Activated CD4-positive, alpha-beta T cell treated with anti-CD3 and anti-CD28 coated beads, Interleukin-2, Interleukin-4, amounts not matched to agents 100 ng/mL and 50 ng/mL, durations not matched to agents 16 hours and 8 hours (primary cell): ENCODE data around the gene BFAR.
"Not testable (repeated sequence)": the region's sequence is repeated elsewhere in the genome, so short reads cannot be mapped to it uniquely, and the experiment has no call there.

Experiments used
- DNase-seq: peaks from one replicate; pipeline ENCODE4 v3.0.0-alpha.2; 2020; ENCODE audit warnings: low spot score

The BFAR gene

DNA sequence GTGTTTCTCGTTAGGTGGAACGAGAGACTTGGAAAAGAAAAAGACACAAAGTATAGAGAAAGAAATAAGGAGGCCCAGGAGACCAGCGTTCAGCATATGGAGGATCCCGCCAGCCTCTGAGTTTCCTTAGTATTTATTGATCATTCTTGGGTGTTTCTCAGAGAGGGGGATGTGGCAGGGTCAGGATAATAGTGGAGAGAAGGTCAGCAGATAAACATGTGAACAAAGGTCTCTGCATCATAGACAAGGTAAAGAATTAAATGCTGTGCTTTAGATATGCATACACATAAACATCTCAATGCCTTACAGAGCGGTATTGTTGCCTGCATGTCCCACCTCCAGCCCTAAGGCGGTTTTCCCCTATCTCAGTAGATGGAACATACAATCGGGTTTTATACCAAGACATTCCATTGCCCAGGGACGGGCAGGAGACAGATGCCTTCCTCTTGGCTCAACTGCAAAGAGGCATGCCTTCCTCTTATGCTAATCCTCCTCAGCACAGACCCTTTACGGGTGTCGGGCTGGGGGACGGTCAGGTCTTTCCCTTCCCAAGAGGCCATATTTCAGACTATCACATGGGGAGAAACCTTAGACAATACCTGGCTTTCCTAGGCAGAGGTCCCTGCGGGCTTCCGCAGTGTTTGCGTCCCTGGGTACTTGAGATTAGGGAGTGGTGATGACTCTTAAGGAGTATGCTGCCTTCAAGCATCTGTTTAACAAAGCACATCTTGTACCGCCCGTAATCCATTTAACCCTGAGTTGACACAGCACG is 3.6 kb downstream of the BFAR start:
- DNase-seq: not testable (repeated sequence)

DNA sequence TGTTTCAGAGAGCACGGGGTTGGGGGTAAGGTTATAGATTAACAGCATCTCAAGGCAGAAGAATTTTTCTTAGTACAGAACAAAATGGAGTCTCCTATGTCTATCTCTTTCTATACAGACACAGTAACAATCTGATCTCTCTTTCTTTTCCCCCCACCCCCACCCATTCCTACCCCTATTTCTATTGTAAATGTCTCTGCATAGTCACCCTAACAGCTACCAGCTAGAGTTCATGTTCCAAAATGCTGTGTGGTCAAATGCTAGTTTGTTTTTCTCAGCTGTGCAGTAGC is 4.1 kb downstream of the BFAR start:
- DNase-seq: not testable (repeated sequence)

DNA sequence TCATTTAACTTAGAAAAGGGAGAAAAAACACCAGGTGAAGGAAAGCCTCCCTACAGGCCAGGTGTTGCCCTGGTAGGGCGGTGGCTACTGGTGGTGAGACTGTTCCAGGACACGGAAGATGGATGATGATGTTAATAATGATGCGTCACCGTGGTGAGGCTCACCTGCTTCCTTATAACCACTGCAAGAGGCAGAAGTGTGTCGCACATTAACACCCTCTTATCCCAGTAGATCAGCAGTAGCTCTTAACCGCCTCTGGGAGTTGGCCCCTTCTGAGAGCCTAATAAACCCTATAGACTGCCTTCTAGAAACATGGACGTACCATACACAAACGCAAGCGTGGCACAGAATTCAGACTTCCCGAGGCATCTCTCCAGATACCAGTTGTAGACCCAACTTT is 7.8 kb downstream of the BFAR start:
- DNase-seq: no peak

DNA sequence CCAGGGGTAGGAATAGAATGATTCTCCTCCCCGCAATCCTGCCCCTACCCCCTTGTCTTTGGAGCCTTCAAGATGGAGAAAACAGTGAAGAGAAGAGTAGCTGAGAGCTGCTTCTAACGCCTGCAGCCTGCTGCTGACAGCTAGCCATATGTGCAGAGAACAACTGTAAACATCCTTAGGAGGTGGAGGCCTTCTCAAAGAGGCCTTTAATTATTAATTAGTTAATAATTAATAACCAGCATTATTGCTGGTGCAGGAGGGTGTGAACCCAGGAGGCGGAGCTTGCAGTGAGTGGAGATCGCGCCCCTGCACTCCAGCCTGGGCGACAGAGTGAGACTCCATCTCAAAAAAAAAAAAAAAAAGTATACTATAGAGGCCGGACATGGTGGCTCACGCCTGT is 8.5 kb downstream of the BFAR start:
- no peak for DNase-seq

DNA sequence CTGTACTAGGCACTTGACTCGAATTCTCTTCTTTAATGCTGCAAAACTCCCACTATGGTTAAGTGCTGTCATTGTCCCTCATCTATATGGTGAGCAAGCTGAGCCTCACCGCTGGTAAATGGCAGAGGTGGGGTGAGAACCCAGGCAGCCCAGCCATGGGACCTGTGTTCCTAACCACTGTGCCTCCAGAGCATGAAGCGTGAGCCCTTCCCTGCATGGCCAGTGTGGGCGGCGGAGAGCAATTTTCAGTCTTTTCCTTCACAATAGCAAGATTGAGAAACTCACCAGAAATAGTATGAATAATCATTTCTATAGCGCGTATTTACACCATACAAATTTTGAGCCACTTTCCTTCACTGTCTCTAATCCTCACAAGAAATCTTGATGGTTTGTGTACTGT is 9.2 kb downstream of the BFAR start:
- DNase-seq: no peak

DNA sequence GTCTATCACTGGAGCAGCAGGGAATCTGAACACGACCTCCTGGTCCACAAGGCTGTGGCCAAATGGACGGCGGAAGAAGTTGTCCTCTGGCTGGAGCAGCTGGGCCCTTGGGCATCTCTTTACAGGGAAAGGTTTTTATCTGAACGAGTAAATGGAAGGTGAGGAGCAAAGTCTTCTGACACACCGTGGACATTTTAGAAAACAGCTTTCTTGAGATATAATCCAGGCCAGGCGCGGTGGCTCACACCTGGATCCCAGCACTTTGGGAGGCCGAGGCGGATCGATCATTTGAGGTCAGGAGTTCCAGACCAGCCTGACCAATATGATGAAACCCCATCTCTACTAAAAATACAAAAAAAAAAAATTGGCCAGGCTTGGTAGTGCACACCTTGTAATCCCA is 17.1 kb downstream of the BFAR start:
- no peak for DNase-seq

DNA sequence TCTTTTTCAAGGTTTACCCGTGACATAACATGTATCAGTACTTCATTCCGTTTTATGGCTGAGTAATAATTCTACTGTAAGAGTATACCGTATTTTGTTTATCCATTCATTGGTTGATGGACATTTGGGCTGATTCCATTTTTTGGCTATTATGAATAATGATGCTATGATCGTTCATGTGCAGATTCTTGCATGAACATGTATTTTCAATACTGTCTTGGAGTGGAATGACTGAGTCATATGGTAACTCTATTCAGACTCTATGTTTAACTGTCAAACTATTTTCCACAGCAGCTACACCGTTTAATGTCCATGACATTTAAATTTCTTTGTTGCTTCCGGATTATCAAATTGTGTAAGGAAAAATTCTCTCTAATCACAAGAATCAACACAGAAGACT is 17.9 kb downstream of the BFAR start:
- no peak for DNase-seq

DNA sequence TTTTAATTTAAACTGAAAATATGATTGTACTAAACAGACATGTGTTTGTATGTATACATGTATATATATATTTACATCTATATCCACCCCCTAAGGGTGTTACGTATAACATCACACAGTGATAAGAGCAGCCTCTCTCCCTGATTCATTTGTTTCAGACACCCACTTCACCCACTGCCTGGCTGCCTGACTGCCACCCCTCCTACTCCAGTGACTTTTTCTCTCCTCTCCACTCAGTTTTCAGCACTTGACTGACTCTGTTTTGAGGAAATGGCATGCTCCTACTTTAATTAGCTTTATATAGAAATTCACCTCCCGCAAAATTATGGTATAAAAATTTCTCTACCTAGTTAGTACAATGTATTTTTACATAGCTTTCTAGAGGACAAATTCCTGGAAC is 20.0 kb downstream of the BFAR start:
- no peak for DNase-seq

DNA sequence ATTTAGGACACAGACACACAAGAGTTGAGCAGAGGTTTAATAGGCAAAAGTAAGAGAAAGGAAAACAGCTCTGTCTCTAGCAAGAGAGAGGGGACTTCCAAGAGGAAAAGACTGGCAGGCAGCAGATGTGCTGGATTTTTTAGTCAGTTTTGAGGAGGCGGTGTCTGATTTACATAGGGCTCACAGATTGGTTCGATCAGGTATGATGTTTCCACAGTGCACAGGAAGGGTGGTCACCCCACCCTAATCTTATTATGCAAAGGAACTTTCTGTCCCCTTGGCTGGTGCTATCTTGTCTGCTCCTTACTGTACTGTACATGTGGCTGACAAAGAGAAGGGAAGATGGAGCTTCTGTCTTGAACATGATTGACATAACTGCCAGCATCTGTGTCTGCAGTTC is 25.3 kb downstream of the BFAR start:
- DNase-seq: no peak

DNA sequence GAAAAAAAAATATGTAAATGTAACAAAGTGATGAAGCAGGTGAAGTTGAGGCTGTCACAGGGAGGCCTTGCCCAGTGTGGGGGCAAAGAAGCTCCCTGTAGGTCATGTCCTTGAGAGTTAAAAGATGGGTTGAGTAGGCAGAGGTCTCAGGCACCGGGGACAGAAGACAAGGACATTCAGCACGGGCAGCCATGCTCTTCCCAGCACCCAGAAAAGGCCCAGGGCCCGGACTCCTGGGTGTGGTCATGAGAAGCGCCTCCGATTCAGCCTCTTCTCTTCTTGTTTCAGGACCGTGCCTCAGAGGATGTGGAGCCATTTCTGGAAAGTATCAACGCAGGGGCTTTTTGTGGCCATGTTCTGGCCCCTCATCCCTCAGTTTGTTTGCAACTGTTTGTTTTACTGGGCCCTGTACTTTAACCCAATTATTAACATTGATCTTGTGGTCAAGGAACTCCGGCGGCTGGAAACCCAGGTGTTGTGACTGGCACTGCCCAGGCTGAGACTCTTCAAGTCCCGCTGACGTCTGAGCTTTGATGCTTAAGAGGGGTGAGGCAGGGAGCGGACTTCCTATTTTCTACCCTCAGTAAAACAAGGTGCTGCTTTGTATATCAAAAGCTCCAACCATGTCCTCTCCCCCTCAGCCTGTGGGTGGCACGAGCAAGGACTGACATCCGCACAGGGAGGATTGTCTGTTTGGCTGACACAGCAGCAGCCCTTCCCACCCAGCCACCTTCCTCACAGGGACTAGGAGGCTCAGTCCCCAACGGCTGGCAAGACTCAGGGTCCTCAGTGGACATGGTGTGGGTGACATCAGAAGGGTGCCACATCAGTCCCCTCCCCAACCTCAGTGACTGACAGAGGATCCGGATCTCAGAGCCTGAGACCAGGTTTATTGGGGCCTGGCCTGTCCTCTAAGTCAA is 34.9 kb downstream of the BFAR start:
- DNase-seq: no peak

DNA sequence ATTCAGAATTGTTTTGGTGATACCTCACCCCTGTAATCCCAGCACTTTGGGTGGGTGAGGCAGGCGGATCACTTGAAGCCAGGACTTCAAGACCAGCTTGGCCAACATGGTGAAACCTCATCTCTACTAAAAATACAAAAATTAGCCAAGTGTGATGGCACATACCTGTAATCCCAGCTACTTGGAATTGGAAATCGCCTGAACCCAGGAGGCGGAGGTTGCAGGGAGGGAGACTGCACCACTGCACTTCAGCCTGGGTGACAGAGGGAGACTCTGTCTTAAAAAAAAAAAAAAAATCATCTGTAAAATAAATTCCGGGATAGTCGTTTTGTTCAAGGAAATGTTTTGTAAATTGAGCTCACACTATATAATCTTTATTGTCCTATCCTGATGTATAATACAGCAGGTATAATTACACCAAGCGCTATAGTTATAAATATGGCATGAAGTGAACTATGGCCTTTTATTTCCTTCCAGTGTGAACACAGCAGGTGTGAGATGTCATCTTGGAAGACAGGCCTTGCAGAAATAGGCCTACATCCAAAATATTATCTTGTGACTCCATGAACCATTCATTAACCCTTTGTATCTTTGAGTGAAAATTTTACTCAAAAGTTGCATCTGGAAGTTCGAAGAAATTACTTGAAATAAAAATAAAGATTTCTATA is 35.9 kb downstream of the BFAR start:
- DNase-seq: no peak

DNA sequence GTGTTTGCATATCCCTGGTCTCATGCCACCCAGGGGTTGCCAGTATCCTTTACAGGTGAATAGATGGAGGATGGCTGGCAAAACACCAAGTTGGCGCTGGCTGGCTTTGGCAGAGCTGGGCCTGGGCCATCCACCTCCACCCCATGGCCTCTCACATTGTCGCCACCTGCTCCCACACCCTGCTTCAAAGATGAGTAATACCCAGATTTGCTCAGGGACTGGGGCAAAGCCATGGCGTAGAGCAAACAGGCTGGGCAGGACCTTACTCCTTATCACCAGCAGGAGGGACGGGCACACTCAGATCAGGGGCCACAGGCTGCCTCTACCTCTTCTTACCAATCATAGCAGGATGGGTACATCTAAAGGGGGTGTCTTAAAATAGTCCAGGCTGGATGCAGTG is 37.0 kb downstream of the BFAR start:
- DNase-seq: no peak

DNA sequence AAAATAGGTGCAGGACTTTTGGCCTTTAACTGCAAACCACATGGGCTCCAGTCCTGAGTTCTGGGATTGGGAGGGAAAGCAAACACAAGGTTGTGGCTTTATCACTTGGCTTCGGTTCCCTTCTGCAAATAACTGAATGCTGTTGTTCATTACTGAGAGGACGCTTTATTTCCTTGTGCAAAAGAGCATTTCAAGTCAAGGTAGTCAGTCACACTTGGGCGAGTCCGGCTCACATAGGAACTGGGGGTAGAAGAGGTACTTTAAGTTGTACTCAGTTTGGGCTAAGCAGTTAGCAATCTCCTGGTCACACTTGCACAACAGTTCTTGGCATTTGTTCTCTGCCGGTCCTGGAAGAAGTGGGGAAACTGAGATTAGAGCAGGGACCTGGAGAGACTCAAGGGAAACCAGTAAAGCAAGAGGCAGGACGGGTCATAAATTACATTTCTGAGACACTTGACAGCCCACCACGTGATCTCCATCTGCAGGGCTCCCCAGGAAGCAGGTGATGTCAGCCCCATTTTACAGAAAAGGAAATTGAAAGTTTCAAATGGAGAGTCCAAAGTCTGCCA is 39.7 kb downstream of the BFAR start:
- DNase-seq: peak; percentile 6

DNA sequence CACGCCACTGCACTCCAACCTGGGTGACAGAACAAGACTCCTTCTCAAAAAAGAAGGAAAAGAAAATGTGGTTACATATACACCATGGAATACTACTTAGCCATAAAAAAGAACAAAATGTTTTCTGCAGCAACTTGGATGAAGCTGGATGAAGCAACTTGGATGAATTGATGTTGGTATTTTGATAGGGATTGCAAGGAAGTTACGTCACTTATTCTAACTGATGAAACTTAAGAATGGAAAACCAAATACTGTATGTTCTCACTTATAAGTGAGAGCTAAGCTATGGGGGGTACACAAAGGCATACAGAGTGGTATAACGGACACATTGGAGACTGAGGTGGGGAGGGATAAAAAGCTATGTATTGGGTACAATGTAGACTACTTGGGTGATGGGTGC is 43.9 kb downstream of the BFAR start:
- no peak for DNase-seq

DNA sequence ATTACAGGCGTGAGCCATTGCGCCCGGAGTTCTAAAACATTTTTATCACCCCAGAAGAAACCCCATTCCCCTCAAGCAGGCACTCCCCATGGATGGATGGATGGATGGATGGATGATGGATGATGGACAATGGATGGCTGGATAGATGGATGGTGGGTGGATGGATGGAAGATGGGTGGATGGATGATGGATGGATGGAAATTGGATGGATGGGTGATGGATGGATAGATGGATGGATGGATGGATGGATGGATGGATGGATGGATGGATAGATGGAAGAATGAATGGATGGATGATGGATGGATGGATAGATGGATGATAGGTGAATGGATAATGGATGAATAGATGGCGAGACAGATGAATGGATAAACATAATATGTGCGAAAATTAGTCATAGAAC is 44.9 kb downstream of the BFAR start:
- no peak for DNase-seq

DNA sequence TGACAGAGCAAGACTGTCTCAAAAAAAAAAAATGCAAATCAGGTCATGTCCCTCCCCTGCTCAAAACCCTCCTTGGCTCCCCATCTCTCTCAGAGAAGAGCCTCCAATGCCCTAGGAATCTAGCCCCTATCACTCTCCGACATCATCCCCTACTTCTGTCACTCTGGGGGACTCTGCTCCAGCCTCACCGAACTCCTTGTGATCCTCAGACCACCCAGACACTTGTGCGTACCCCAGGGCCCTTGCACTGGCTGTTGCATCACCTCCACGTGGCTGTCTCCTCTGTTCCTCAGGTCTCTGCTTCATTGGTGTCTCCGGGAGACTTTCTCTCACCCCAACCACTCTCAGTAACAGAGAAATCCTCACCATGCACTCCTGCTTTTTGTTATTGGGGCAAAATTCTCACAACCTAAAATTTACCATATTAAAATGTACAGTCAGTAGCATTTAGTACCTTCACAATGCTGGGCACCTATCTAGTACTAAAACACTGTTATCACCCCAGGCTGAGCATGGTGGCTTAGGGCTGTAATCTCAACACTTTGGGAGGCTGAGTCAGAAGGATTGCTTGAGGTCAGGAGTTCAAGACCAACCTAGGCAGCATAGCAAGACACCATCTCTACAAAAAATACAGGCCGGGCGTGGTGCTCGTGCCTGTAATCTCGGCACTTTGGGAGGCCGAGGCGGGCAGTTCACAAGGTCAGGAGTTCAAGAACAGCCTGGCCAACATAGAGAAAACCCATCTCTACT is 46.2 kb downstream of the BFAR start:
- DNase-seq: no peak

DNA sequence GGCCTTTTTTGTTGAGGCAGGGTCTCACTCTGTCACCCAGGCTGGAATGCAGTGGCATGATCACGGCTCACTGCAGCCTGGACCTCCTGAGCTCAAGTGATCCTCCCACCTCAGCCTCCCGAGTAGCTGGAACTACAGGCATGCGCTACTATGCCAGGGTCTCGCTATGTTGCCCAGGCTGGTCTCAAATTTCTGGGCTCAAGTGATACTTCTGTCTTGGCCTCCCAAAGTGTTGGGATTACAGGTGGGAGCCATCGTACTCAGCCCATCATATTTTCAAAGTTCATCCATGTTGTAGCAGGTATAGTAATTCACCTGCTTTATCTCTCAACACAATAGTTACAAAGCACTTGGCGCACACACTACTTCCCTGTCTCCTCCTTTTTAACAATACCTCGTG is 47.6 kb downstream of the BFAR start:
- not testable (repeated sequence) for DNase-seq

DNA sequence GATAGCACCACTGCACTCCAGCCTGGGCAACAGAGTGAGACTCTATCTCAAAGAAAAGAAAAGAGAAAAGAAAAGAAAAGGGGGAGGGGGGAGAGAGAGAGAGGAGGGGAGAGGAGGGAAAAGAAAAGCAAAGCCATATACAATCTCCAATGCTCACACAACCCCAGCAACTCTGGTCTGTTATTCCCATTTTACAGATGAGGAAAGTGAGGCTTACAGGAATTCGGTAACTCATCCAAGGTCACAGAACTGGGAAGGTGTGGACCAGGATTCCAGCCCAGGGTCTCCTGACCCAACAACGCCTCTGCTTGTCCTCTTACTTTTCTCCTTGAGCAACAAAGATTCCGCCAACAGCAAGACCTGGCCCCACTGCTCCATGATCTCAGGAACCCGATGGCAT is 48.4 kb downstream of the BFAR start:
- no peak for DNase-seq

DNA sequence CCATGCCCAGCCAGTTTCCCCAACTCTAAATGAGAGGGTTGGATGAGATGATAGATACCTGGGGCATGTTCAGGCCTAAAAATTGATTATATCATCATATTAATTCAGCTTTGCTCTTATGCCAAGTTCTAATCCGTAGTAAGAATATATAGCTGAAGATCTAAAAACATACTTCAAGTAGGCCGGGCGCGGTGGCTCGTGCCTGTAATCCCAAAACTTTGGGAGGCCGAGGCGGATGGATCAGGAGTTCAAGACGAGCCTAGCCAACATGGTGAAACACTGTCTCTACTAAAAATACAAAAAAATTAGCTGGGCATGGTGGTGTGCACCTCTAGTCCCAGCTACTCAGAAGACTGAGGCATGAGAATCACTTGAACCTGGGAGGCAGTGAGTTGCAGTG is 49.4 kb downstream of the BFAR start:
- no peak for DNase-seq

DNA sequence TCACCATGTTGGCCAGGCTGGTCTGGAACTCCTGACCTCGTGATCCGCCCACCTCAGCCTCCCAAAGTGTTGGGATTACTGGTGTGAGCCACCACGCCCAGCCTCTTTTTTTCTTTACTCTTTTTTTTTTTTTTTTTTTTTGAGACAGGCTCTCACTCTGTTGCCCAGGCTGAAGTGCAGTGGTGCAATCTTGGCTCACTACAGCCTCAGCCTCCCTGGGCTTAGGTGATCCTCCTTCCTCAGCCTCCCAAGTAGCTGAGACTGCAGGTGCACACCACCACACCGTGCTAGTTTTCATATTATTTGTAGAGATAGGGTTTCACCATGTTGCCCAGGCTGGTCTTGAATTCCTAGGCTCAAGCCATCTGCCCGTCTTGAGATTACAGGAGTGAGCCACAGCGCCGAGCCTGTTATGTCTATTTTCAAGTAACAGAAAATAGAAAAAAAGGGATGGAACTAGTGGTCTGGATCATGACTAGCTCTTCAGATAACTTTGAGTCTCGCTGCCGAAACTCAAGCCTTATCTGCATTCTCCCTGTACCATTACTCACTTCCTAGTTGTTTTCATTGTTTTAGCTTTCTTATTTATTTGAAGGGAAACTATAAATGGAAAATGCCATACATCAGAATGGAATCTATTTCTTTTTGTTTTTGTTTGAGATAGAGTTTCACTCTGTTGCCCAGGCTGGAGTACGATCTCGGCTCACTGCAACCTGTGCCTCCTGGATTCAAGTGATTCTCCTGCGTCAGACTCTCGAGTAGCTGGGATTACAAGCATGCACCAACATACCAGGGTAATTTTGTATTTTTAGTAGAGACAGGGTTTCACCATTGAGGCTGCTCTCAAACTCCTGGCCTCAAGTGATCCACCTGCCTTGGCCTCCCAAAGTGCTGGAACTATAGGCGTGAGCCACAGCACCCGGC is 53.4 kb downstream of the BFAR start:
- DNase-seq: not testable (repeated sequence)

DNA sequence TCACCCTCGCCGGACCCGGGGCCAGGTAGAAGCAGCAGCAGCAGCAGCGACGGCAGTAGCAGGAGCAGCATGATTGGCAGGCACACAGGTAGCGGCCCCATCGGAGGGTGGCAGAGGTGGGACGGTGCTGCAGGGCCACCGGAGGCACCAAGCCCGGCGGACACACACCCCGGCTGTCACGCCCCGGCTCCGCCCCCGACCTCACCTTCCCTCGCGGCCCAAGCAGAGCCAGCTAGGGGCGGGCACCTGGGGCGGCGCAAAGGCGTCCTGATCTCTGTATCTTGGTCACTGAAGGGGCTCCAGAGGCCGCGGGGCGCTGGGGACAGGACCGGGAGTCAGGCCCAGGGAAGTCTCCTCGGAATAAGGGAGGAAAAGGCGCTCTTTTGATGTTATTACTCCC is 61.4 kb downstream of the BFAR start, which contains the start of gene PLA2G10:
PLA2G10 (minus strand) TSS at position 180 of the 400 bp plus-strand sequence; CDS start at position 101, 79 bp downstream.
- not testable (repeated sequence) for DNase-seq
